NCI-H1092 (cell line): ENCODE measurements around the gene PACC1.
A peak's percentile ranks its signal among the peaks of the same experiment; 100 is the strongest.

Experiments used
- DNase-seq: peaks from one replicate; lab custom pipeline; 2025; lab: John Stamatoyannopoulos, UW

The PACC1 gene

DNA sequence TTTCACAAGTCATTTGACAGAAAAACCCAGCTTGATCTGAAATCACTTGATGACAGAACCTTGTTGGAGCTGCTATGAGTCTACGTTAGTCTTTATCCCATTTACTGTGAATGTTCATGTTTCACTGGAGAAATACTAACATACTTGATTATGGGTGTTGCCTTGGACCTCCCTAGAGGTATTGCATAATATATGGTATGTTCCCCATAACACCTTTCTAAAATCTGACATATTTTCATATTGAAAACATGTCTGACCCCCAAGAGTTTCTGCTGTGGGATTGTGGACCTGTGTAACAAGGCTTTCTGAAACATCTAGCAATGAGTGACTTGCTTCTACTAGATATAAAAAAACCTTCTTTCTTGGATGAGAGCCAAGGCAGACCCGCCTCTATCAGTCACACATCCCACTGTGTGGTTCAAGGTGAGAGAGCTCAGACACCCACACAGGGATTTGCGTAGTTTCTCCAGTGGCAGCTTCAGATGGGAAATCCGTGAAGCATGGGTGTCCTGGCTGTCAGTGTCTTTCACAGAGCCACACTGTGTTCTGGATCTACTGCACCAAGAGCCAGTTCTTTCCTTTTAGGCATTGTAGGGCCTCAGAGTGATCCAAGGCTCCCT, 22.6 kb upstream of the PACC1 start:
- DNase-seq: no peak

- DNase-seq: no peak
These were observed 20.3 kb upstream of the PACC1 start for GRCh38 chr1:212434992-212435391.

DNA sequence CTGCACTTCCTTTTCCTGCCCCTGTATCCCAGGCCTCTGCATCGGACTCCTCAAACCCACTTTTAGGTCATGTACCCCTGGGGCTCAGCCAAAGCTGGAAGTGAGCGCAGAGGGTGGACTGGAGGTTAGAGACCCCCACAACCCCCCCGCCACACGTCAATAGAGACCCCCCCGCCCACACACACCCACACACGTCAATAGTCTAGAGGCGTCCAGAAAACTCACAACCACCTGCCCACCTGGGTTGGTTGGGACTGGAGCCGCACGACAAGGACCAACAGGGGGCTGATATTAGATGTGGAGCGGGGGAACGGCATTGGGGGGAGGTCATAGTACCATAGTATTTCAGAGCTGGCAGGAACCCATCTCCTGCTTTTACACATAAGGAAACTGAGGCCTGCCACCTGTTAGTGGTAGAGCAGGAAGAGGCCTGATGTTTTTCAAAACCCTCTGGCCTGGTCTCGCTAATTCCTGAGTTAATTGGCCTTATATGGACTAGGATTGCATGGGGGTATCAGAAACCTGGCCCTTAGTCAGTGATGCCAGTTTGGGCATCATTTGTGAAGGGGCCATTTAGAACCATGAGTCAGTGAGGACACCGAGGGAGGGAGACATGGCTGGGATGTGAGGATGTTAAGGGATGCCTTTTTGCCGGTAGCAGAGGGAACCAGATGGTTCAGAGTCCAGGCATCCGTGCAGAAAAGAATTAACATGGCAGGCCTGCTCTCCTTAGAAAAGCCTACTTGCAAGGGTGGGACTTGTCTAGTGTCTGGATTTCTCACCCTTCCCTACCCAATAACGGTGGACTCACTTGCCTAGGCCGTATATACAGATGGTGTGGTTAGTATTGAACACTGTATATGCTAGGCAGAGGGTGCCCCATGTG, 19.1 kb upstream of the PACC1 start:
- no peak for DNase-seq

DNA sequence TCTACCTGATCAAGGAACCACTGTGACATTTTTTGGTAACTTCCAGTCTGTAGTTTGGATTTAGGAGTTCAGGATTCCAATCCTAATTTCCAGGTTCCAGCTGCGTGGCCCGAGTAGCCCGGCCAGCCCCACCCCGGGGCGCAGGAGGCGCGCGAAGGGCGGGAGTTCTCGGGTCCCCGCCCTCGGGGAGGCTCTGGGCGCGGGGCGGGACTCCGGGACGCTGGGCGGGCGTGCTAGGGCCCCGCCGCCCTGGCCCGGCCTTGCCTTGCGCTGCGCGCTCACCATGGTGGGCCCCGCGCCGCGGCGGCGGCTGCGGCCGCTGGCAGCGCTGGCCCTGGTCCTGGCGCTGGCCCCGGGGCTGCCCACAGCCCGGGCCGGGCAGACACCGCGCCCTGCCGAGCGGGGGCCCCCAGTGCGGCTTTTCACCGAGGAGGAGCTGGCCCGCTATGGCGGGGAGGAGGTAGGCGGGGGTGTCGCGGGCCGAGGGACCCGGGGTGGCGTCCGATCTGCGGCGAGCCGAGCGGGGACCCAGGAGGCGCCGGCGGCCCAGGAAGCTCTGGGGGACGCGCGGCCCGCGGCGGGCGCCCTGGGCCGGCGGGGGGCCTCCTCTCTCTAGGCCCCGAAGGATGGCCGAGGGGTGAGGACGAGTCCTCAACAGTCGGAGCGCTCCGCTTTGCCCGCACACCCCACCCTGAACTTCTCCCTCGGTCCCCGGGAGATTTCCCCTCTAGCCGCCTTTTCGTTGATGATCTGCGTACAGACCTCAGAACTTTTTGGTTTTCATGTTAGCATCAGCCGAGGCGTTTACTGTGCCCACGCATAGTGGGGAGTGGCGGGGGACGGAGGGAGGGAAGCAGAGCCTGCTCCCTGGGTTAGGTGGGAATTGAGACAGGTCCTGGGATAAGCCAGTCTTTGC, 18.2 kb upstream of the PACC1 start, which contains the start of gene NENF:
Gene NENF (plus strand): TSS at position 260 of the 916 bp plus-strand sequence. CDS start 24 bp downstream, at position 284.
- peak; percentile 81 for DNase-seq

GRCh38 chr1:212432272-212432660, 17.6 kb upstream of the PACC1 start:
- DNase-seq: no peak

DNA sequence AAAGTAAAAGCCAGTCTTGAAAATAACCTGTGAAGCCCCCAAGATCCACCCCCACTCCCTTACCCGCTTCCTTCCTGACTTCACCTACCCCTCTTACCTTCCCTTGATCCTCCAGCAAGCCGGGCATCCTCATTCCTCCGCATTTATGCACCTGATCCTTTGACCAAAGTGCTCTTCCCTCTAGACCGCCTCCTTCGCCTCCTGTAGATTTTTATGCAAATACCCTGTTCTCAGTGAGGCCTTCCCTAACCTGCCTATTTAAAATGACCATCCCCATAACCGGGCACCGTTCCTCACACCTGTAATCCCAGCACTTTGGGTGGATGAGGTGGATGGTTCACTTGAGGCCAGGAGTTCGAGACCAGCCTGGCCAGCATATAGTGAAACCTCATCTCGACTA, 17.0 kb upstream of the PACC1 start:
- no peak for DNase-seq

- no peak for DNase-seq
These were observed 16.3 kb upstream of the PACC1 start for GRCh38 chr1:212430955-212431394.

DNA sequence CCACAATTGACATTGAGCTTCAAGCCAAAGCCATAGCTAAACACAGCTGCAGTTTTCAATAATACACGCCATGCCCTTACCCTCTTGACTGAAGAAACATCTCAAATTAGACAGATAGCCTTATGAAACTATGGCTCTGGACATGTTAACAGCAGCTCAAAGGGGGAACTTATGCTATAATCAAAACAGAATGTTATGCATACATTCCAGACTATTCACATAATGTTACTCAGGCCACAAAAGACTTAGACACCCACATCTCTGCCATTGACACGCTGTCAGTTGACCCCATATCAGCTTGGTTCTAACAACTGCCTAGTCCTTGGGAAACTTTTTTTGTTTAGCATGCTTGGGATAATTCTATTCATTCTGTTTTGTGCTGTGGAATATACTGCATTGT, 15.7 kb upstream of the PACC1 start:
- no peak for DNase-seq

DNA sequence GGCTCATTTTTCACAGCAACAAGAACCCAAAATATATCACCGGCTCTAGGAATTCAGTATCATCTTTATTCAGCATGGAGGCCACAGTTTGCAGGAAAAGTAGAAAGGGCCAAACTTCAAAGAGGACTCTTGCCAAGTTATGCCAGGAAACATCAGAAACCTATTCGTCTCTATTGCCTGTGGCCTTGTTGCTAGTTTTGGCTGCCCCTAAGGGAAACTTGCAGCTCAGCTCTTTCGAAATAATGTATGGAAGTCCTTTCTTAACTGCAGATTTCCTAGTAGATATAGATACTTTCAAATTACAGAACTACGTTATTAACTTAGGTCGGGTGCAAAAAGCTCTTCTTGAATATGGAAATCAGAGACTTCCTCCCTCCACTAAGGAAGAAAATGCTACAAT, 13.8 kb upstream of the PACC1 start:
- no peak for DNase-seq

- no peak for DNase-seq
These were observed 9.2 kb upstream of the PACC1 start for GRCh38 chr1:212423879-212424278.

- no peak for DNase-seq
These were observed 6.5 kb upstream of the PACC1 start for GRCh38 chr1:212421165-212421564.

DNA sequence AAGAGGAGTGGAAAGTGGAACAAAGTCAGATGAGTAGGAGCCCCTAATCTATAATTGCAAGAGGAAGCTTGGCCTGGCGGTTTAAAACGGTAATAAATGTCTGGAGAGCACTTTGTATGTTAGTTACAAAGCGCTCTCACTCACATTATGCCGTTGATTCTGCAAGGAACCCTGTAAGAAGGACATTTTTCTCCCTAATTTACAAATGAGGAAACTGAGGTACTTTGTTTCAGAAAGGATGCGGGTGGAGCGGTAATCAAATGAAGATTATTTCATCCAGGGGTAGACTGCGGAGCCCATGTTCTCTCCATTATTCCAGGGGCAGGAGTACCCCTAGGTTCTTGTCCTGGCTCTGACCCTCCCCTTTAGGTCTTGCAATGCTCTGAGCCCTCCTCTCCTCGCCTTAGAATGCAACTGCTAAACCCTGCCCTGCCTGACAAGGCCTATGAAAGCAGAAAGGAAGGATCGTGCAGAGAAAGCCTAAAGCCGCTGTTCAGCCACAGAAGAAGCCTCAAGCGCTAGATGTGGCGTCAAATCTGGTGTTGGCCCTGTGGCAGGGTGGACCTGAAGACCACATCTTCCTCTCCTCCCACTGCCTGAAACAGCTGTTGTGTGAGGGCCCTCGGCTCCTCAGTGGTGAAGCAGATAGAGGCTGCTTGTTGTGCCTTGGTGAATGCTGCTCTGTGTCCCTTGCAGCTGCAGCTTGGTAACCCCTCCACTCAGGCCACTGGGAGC, 588 bp upstream of the PACC1 start:
- DNase-seq: no peak

- no peak for DNase-seq
These were observed 771 bp downstream of the PACC1 start for GRCh38 chr1:212413902-212414327.

DNA sequence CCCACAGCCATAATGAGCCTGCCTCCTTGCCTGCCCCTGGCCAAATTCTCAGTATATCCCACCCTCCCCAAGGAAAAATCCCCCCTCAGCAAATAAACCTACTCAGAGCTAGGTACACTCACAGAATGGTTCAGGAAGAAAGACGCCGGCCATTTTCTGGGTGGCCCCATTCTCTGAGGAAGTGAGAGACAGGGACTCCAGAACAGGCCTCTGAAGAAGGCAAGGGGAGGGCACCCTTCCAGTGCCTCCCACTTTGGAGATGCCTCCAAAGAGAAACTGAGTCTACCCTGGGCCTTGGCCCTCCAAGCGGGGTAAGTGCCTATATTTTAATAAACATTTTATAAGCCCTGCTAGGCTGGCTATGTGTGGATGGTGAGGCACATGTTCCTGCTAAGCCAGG, 2.3 kb downstream of the PACC1 start:
- no peak for DNase-seq

- DNase-seq: no peak
These were observed 4.4 kb downstream of the PACC1 start for GRCh38 chr1:212410231-212410820.

- DNase-seq: no peak
These were observed 11.9 kb downstream of the PACC1 start for GRCh38 chr1:212402666-212403321.

- no peak for DNase-seq
These were observed 12.7 kb downstream of the PACC1 start for GRCh38 chr1:212401838-212402582.

- DNase-seq: no peak
These were observed 13.6 kb downstream of the PACC1 start for GRCh38 chr1:212401042-212401441.

- no peak for DNase-seq
These were observed 17.5 kb downstream of the PACC1 start for GRCh38 chr1:212397171-212397570.

GRCh38 chr1:212396638-212397037, 18.0 kb downstream of the PACC1 start:
- DNase-seq: no peak
